CD14-positive monocyte (primary cell): ENCODE measurements around the gene ZNF211. TPM values are rescaled to one million over a fixed set of nuclear protein-coding genes. Genes with fewer than 3 reads are reported as not detected.

Experiments used
- DNase-seq, 3 donors: peaks; one replicate each; pipeline ENCODE4 v3.0.0-alpha.2; 2011 to 2022
- H2AFZ ChIP-seq: 2 replicates; pipeline ENCODE4 v1.6.0; 2012; ENCODE audit warnings: mild to moderate bottlenecking, low read depth, low read length, inconsistent platforms; ENCODE audit not compliant: insufficient read depth, poor library complexity, severe bottlenecking
- H3K27ac ChIP-seq, 2 donors: 1 replicate in 1 of 2; 2 replicates in 1 of 2; pipeline ENCODE4 v1.5.1; 2012 to 2013; ENCODE audit warnings: low read length in 2 of 2, control low read depth in 1 of 2, inconsistent platforms in 1 of 2, low read depth in 1 of 2, mild to moderate bottlenecking in 1 of 2
- H3K27me3 ChIP-seq, 2 donors: one replicate each; pipeline versions ENCODE4 v1.6.0 to v1.6.1; 2011 to 2013; ENCODE audit warnings: low read length in 2 of 2; ENCODE audit not compliant: control insufficient read depth in 2 of 2, insufficient read depth in 2 of 2
- H3K36me3 ChIP-seq, 2 donors: replicated peaks in 1 of 2; 1 replicate in 1 of 2; 2 replicates in 1 of 2; pipeline versions ENCODE4 v1.5.1 to v1.6.1; 2012 to 2013; ENCODE audit warnings: low read length in 2 of 2, control low read depth in 1 of 2, inconsistent platforms in 1 of 2, mild to moderate bottlenecking in 1 of 2; ENCODE audit not compliant: insufficient read depth in 2 of 2, control insufficient read depth in 1 of 2
- H3K4me1 ChIP-seq, 2 donors: 1 replicate in 1 of 2; 2 replicates in 1 of 2; pipeline versions ENCODE4 v1.5.1 to v1.6.1; 2012 to 2013; ENCODE audit warnings: low read length in 2 of 2, control low read depth in 1 of 2, inconsistent platforms in 1 of 2, mild to moderate bottlenecking in 1 of 2, moderate library complexity in 1 of 2; ENCODE audit not compliant: insufficient read depth in 2 of 2, control insufficient read depth in 1 of 2
- H3K4me2 ChIP-seq: replicated peaks from 2 replicates; pipeline ENCODE3; 2012; ENCODE audit warnings: low read length, moderate library complexity, mild to moderate bottlenecking; ENCODE audit not compliant: poor library complexity, severe bottlenecking; ENCODE audit errors: extremely low read depth
- H3K4me3 ChIP-seq, 3 experiments: fragments of 200-600 bp in 1 of 3; sonication (generic) in 1 of 3; replicated peaks in 1 of 3; 1 replicate in 2 of 3; 2 replicates in 1 of 3; pipeline ENCODE4 v1.5.1; 2011 to 2013; ENCODE audit warnings: low read length in 3 of 3, mild to moderate bottlenecking in 3 of 3, control low read depth in 2 of 3, low read depth in 2 of 3, inconsistent platforms in 1 of 3, moderate library complexity in 1 of 3
- H3K79me2 ChIP-seq: 2 replicates; pipeline ENCODE4 v1.6.0; 2012; ENCODE audit warnings: mild to moderate bottlenecking, control low read depth, inconsistent platforms, low read length, moderate library complexity; ENCODE audit not compliant: insufficient read depth
- H3K9ac ChIP-seq: 2 replicates; pipeline ENCODE4 v1.6.0; 2017; ENCODE audit warnings: low read length, mild to moderate bottlenecking; ENCODE audit not compliant: insufficient read depth, poor library complexity, severe bottlenecking
- H3K9me3 ChIP-seq, 2 donors: replicated peaks in 1 of 2; 1 replicate in 1 of 2; 2 replicates in 1 of 2; pipeline versions ENCODE4 v1.5.1 to v1.6.1; 2012 to 2013; ENCODE audit warnings: low read length in 2 of 2, control low read depth in 1 of 2; ENCODE audit not compliant: control insufficient read depth in 1 of 2, insufficient read depth in 1 of 2
- H4K20me1 ChIP-seq: 2 replicates; pipeline ENCODE4 v1.6.0; 2012; ENCODE audit warnings: mild to moderate bottlenecking, low read length, control low read depth, moderate library complexity; ENCODE audit not compliant: insufficient read depth
- H3K27ac Mint-ChIP-seq, 7 donors: one replicate each; pipeline ENCODE4 v1.8.0; 2020; ENCODE audit warnings: mild to moderate bottlenecking in 7 of 7, mixed read lengths in 7 of 7, moderate library complexity in 6 of 7, inconsistent platforms in 2 of 7
- H3K27me3 Mint-ChIP-seq, 3 donors: one replicate each; pipeline ENCODE4 v1.8.0; 2021 to 2022; ENCODE audit warnings: low read depth in 3 of 3, mild to moderate bottlenecking in 3 of 3, mixed read lengths in 3 of 3, moderate library complexity in 3 of 3, inconsistent platforms in 1 of 3
- H3K36me3 Mint-ChIP-seq, 2 donors: one replicate each; pipeline ENCODE4 v1.8.0; 2020; ENCODE audit warnings: mixed read lengths in 2 of 2, inconsistent platforms in 1 of 2, mild to moderate bottlenecking in 1 of 2
- H3K4me1 Mint-ChIP-seq: one replicate; pipeline ENCODE4 v1.8.0; 2020; ENCODE audit warnings: mild to moderate bottlenecking, mixed read lengths
- H3K4me3 Mint-ChIP-seq, 2 donors: one replicate each; pipeline ENCODE4 v1.8.0; 2020; ENCODE audit warnings: mild to moderate bottlenecking in 2 of 2, mixed read lengths in 2 of 2, moderate library complexity in 1 of 2
- H3K9me3 Mint-ChIP-seq, 7 donors: one replicate each; pipeline ENCODE4 v1.8.0; 2020 to 2022; ENCODE audit warnings: mixed read lengths in 7 of 7, mild to moderate bottlenecking in 6 of 7, moderate library complexity in 6 of 7, inconsistent platforms in 2 of 7
- CTCF ChIP-seq: fragments of 200-600 bp; IDR thresholded peaks from one replicate; pipeline ENCODE4 v1.8.0; 2022; ENCODE audit warnings: antibody characterized with exemption, mild to moderate bottlenecking
- WGBS: methylation state at CpG from one replicate; pipeline ENCODE4 v1.1.5; 2013; ENCODE audit warnings: missing lambda C conversion rate; ENCODE audit not compliant: insufficient coverage; 5-methylcytosine and 5-hydroxymethylcytosine counted together
- intact Hi-C, 2 donors: fragments of 100-400 bp; cut with micrococcal nuclease; formaldehyde crosslinking; loops; one replicate each; pipeline versions ENCODE4 v1.15.0 to v1.15.1; 2023
- polyA plus RNA-seq, 3 donors: library from polyadenylated mRNA; depleted of rRNA in 1 of 3; unstranded in 2 of 3; stranded (reverse) in 1 of 3; fragments of 300-500 nt in 2 of 3; fragments of >200 nt in 1 of 3; fragmentation: Illumina TruSeq in 2 of 3; gene quantifications; 1 replicate in 2 of 3; 2 replicates in 1 of 3; pipeline ENCODE4 v1.2.3, GENCODE V29; 2012 to 2021

Gene ZNF211
- polyA plus RNA-seq, 3 donors = 4.5 to 13.9 (median 6.1) TPM

- H3K9me3 Mint-ChIP-seq = peaks cover 56 to 93% (median 77%) of the 10 kb centered on the region in 7 donors
- H3K4me3 Mint-ChIP-seq = no peak overlapping the region
- H3K36me3 ChIP-seq = no peaks in the 10 kb centered on the region
- H3K36me3 Mint-ChIP-seq = no peaks in the 10 kb centered on the region
- TF ChIP-seq CTCF = no peak
- intact Hi-C loops = no loop called here
- peaks cover 0 to under 1% (median 0%) of the 10 kb centered on the region in 3 donors for H3K27me3 Mint-ChIP-seq
- no peaks in the 10 kb centered on the region for H3K4me1 ChIP-seq
- no peaks in the 10 kb centered on the region for H3K79me2 ChIP-seq
- no peak overlapping the region for H3K27ac ChIP-seq
- H3K4me3 ChIP-seq = no peak overlapping the region
- no peak overlapping the region for H3K27ac Mint-ChIP-seq
- peaks cover 83 to 86% of the 10 kb centered on the region in 2 donors for H3K9me3 ChIP-seq
- H4K20me1 ChIP-seq = no peaks in the 10 kb centered on the region
- H3K27me3 ChIP-seq = no peaks in the 10 kb centered on the region
- no peak for DNase-seq
- H3K4me1 Mint-ChIP-seq = no peaks in the 10 kb centered on the region
- no peak overlapping the region for H3K9ac ChIP-seq
- 69% methylated on average over 6 of the region's 6 CpGs for WGBS
- H3K4me2 ChIP-seq = no peak overlapping the region
- no peak overlapping the region for H2AFZ ChIP-seq
Observed at GRCh38 chr19:57651654-57651996, 18.7 kb downstream of the ZNF211 start.

GRCh38 chr19:57653689-57654088 lies 20.7 kb downstream of the ZNF211 start:
- H3K4me1 ChIP-seq = no peaks in the 10 kb centered on the region
- H3K4me3 ChIP-seq = no peak overlapping the region
- H3K79me2 ChIP-seq = no peaks in the 10 kb centered on the region
- peaks cover 0 to 3% (median 2%) of the 10 kb centered on the region in 3 donors for H3K27me3 Mint-ChIP-seq
- H3K9me3 Mint-ChIP-seq = peaks cover 51 to 83% (median 67%) of the 10 kb centered on the region in 7 donors
- H3K27ac Mint-ChIP-seq = no peak overlapping the region
- WGBS = 100% methylated on average over 1 of the region's 2 CpGs
- H2AFZ ChIP-seq = no peak overlapping the region
- H4K20me1 ChIP-seq = no peaks in the 10 kb centered on the region
- H3K36me3 Mint-ChIP-seq = no peaks in the 10 kb centered on the region
- H3K9me3 ChIP-seq = peaks cover 68 to 71% of the 10 kb centered on the region in 2 donors
- intact Hi-C loops = no loop called here
- H3K27ac ChIP-seq = no peak overlapping the region
- no peak overlapping the region for H3K4me2 ChIP-seq
- H3K36me3 ChIP-seq = no peaks in the 10 kb centered on the region
- H3K4me3 Mint-ChIP-seq = no peak overlapping the region
- TF ChIP-seq CTCF = no peak
- no peaks in the 10 kb centered on the region for H3K27me3 ChIP-seq
- no peak overlapping the region for H3K9ac ChIP-seq
- no peaks in the 10 kb centered on the region for H3K4me1 Mint-ChIP-seq
- DNase-seq = no peak
